Endodermal cell (in vitro differentiated cells): ENCODE measurements around the gene HTRA1. TPM values are rescaled to one million over a fixed set of nuclear protein-coding genes. Genes with fewer than 3 reads are reported as not detected.

ENCODE experiments used
- DNase-seq: peaks from one replicate; pipeline ENCODE4 v3.0.0-alpha.2; 2017
- H3K27ac ChIP-seq: 2 replicates; pipeline ENCODE4 v1.5.1; 2013; ENCODE audit warnings: mild to moderate bottlenecking, low read depth, low read length, moderate library complexity
- H3K27me3 ChIP-seq: 2 replicates; pipeline ENCODE4 v1.6.1; 2013; ENCODE audit warnings: mild to moderate bottlenecking, low read length, moderate library complexity; ENCODE audit not compliant: insufficient read depth, control insufficient read depth, poor library complexity, severe bottlenecking
- H3K36me3 ChIP-seq: 2 replicates; pipeline ENCODE4 v1.7.0; 2013; ENCODE audit warnings: mild to moderate bottlenecking, low read length, moderate library complexity; ENCODE audit not compliant: control insufficient read depth, insufficient read depth
- H3K4me1 ChIP-seq: one replicate; pipeline ENCODE4 v1.7.0; 2013; ENCODE audit warnings: low read length; ENCODE audit not compliant: control insufficient read depth, insufficient read depth
- H3K4me3 ChIP-seq: 2 replicates; pipeline ENCODE4 v1.5.1; 2013; ENCODE audit warnings: mild to moderate bottlenecking, low read length, moderate library complexity
- H3K9ac ChIP-seq: 2 replicates; pipeline ENCODE4 v1.6.1; 2013; ENCODE audit warnings: mild to moderate bottlenecking, low read length, moderate library complexity; ENCODE audit not compliant: poor library complexity, severe bottlenecking; ENCODE audit errors: extremely low read depth
- H3K9me3 ChIP-seq: 2 replicates; pipeline ENCODE4 v1.6.1; 2013; ENCODE audit warnings: mild to moderate bottlenecking, low read length, moderate library complexity; ENCODE audit not compliant: control insufficient read depth
- H3K27ac Mint-ChIP-seq: 2 replicates; pipeline ENCODE4 v1.8.0; 2020; ENCODE audit warnings: mixed read lengths
- H3K27me3 Mint-ChIP-seq: 2 replicates; pipeline ENCODE4 v1.8.0; 2021; ENCODE audit warnings: mild to moderate bottlenecking, mixed read lengths; ENCODE audit not compliant: insufficient read depth
- H3K36me3 Mint-ChIP-seq: 2 replicates; pipeline ENCODE4 v1.8.0; 2020; ENCODE audit warnings: low read depth, mixed read lengths
- H3K4me1 Mint-ChIP-seq: 2 replicates; pipeline ENCODE4 v1.8.0; 2020; ENCODE audit warnings: mixed read lengths
- H3K4me3 Mint-ChIP-seq: 2 replicates; pipeline ENCODE4 v1.8.0; 2020; ENCODE audit warnings: mild to moderate bottlenecking, moderate library complexity, mixed read lengths
- H3K9me3 Mint-ChIP-seq: 2 replicates; pipeline ENCODE4 v1.8.0; 2020; ENCODE audit warnings: mild to moderate bottlenecking, mixed read lengths
- CTCF ChIP-seq: fragments of 200-600 bp; sonication (generic); conservative IDR thresholded peaks from 2 replicates; pipeline ENCODE4 v1.5.0; 2021; ENCODE audit warnings: antibody characterized with exemption, mild to moderate bottlenecking
- WGBS, 2 experiments: methylation state at CpG; one replicate each; pipeline versions ENCODE4 v1.1.5 to v1.1.7; 2013; ENCODE audit warnings: missing lambda C conversion rate in 2 of 2, mixed read lengths in 1 of 2; ENCODE audit not compliant: insufficient coverage in 1 of 2, insufficient read length in 1 of 2; 5-methylcytosine and 5-hydroxymethylcytosine counted together
- total RNA-seq, 2 donors: library from RNA; stranded (reverse); fragmentation: NEBNext Ultra II Directional in 1 of 2; extraction: Animal tissue kit (Norgen Biotek cat#: 25700) in 1 of 2; gene quantifications; 2 replicates in 1 of 2; 3 replicates in 1 of 2; pipeline ENCODE4 v1.2.1, GENCODE V29; 2021

The HTRA1 gene
- total RNA-seq, 2 donors from 2014 or later: 1.7 to 3.1 TPM

DNA sequence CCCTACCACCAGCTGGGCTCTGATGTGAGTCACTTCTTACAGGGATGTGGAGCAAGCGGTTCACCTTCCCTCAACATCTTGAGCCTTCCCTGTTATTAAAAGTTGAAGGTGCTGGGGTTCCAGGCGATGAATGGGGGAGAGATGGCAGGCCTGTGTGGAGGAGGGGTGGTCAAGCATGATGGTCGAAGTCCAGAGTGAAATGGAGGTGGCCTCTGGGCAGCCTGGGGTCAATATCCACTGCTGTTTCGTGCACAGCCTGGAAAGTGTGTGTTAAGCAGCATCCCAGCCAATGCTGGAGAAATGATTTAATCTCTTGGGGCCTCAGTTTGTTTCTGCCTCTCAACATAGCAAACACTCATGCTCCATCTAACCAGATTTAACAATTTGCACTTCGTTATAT is 65.5 kb downstream of the HTRA1 start:
- Histone ChIP-seq H3K27ac (no peak overlapping the region), H3K36me3 (no peaks in the 10 kb centered on the region), H3K9ac (no peak overlapping the region), H3K4me1 (no peaks in the 10 kb centered on the region), H3K4me3 (no peak overlapping the region), H3K27me3 (peaks cover 67% of the 10 kb centered on the region), H3K9me3 (no peaks in the 10 kb centered on the region)
- no peak overlapping the region for H3K27ac Mint-ChIP-seq
- no peaks in the 10 kb centered on the region for H3K36me3 Mint-ChIP-seq
- H3K4me3 Mint-ChIP-seq: no peak overlapping the region
- H3K27me3 Mint-ChIP-seq: peaks cover 61% of the 10 kb centered on the region
- no peak for TF ChIP-seq CTCF
- peaks cover 3% of the 10 kb centered on the region for H3K9me3 Mint-ChIP-seq
- 87 to 100% methylated on average over 1 to 5 of the region's 5 CpGs for WGBS, 2 experiments
- no peak for DNase-seq
- H3K4me1 Mint-ChIP-seq: no peaks in the 10 kb centered on the region

GRCh38 chr10:122530177-122530576 is 68.8 kb downstream of the HTRA1 start:
- no peaks in the 10 kb centered on the region for H3K9me3 ChIP-seq
- H3K27me3 ChIP-seq: peaks cover 85% of the 10 kb centered on the region
- no peaks in the 10 kb centered on the region for H3K4me1 ChIP-seq
- peaks cover 50% of the 10 kb centered on the region for H3K27me3 Mint-ChIP-seq
- H3K4me3 ChIP-seq: no peak overlapping the region
- no peaks in the 10 kb centered on the region for H3K36me3 Mint-ChIP-seq
- DNase-seq: no peak
- TF ChIP-seq CTCF: no peak
- no peak overlapping the region for H3K27ac Mint-ChIP-seq
- H3K36me3 ChIP-seq: no peaks in the 10 kb centered on the region
- no peaks in the 10 kb centered on the region for H3K9me3 Mint-ChIP-seq
- H3K9ac ChIP-seq: no peak overlapping the region
- no peak overlapping the region for H3K27ac ChIP-seq
- H3K4me3 Mint-ChIP-seq: no peak overlapping the region
- WGBS, 2 experiments: 93 to 94% methylated on average over 11 of the region's 11 CpGs
- no peaks in the 10 kb centered on the region for H3K4me1 Mint-ChIP-seq

DNA sequence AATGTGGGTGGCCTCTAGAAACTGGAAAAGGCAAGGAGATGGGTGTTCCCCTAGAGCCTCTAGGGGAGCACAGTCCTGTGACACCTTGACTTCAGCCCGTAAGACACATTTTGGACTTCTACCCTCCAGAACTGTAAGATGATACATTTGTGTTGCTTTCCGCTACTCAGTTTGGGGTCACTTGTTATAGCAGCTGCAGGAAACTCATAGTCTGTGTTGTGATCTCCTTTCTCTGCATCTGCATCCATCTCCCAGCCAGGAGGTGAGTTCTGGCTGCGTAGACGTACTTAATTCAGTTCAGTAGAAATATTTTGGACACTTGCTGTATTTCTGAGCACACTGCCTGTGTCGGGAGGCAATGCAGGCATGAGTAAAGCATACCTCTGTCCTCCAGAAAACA is 69.9 kb downstream of the HTRA1 start:
- Mint-ChIP-seq H3K4me1 (no peaks in the 10 kb centered on the region), H3K27ac (no peak overlapping the region), H3K27me3 (peaks cover 49% of the 10 kb centered on the region), H3K9me3 (no peaks in the 10 kb centered on the region), H3K4me3 (no peak overlapping the region), H3K36me3 (no peaks in the 10 kb centered on the region)
- Histone ChIP-seq H3K36me3 (no peaks in the 10 kb centered on the region), H3K9ac (no peak overlapping the region), H3K4me3 (no peak overlapping the region), H3K9me3 (no peaks in the 10 kb centered on the region), H3K27me3 (peaks cover 89% of the 10 kb centered on the region), H3K4me1 (no peaks in the 10 kb centered on the region), H3K27ac (no peak overlapping the region)
- no peak for DNase-seq
- no peak for TF ChIP-seq CTCF
- WGBS, 2 experiments: 83 to 91% methylated on average over 5 of the region's 5 CpGs
